HG03175 (cell line): Measurements from ENCODE around the gene AMER3.
"Not testable (repeated sequence)": the region's sequence is repeated elsewhere in the genome, so short reads cannot be mapped to it uniquely, and the experiment has no call there.

Source experiments
- ATAC-seq: cut with Tn5 transposase; IDR thresholded peaks from one replicate; pipeline ENCODE4 v1.9.1; 2021; ENCODE audit warnings: mild to moderate bottlenecking, moderate library complexity; ENCODE audit not compliant: unreplicated experiment

AMER3 gene, protein sequence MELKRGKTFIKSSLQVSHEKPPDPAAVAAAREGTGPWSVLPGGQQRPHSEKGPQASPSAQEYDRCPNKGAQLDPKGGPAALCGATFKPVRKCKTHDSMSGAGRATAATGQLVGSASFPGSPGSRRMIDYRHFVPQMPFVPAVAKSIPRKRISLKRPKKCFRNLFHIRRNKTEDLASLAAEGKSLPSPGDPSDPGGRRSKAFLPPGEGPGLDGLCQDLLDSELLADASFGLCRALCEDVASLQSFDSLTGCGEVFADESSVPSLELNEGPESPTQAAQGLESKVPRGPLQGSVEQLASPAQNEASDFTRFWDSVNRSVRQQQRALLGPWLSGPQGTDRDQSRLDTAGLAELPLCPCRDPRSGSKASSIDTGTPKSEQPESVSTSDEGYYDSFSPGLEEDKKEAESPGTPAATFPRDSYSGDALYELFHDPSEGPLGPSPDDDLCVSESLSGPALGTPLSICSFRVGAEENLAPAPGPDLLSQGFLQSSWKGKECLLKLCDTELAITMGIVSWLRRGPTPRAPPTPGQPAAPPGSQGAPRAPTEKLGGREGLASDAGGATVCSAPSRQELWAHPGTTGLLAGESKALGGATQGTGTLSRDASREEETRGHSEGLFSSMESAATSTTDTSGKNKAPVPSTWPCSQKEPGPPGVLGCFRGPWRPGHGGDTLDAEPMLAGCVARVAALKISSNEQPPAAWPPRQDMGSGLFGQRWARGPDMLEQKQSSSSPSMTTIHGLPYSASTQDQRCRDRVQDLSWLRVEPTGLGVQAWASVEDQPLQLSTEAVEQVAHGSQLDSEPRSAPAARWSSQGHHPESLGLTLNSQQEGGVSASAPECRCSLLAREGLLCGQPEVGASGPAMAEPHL

DNA sequence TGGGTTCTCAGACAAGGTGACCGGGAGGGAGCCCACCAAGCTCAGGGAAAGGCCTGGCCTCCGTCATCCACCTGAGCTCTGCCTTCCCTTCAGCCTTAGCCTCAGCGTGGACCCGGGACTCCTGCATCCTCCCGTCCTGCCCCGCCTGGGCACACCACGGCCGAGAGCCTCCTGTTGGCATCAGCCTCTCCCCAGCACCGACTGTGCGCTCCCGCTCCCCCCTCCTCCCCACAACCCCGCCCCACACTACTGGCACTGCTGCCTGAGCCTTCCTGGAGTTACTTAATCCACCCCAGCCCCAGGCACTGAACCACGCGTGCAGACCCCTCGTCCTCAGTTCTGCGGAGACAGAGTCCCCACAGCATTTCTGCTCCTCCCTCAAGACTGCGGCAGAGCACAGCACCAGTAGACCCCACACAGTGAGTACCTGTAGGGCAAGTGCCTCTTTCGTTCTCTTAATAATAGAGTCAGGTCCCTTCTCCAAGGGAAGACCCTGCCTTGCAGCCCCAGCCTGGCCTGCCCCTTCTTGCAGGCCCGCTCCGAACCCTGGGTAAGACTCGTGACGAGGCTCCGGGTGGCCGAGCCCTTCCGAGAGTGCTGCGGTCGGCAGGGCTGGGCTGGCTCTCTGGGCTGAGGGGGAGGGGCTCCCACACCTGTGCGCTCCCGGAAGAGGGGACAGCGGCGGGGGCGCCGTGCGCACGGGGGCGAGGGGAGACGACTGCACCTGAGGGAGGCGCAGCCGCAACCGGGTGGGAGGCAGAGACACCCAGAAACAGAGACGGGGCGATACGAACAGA is at the start of gene AMER3:
Gene AMER3, plus strand, starts transcription at position 285 of the 797 bp plus-strand sequence. CDS start 6,533 bp downstream, outside the sequence.
- no peak for ATAC-seq

DNA sequence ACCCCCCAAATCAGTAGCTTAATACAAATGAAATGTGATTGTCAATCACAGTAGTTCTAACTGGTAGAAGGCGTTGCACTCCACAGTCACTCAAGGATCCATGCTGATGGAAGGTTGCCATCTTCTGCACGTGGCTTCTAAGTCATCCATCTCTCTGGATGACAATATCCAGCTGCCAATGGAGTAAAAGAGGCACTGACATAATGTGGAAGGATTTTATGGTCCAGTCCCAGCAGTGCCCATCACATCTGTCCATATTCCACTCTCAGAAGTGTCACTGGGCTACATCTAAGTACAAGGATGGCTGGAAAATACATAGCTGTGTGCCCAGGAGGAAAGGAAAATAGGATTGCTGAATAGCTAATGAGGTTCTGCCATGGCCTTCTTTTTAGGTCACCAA is 40.5 kb upstream of the AMER3 start:
- not testable (repeated sequence) for ATAC-seq

DNA sequence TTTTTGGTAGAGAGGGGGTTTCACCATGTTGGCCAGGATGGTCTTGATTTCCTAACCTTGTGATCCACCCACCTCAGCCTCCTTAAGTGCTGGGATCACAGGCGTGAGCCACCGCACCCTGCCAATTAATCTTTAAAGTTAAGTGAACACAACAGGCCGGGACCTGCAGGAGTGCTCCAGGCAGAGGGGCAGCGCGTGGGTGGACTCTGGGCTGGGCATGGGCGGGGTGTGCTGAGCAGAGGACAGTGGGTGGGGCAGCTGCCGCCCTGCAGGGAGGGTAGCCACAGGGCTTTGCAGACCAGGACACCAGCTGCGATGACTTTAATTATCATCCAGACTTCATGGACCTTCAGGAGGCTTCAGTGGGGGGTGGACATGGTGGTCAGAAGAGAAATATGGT is 35.3 kb upstream of the AMER3 start:
- ATAC-seq: no peak

DNA sequence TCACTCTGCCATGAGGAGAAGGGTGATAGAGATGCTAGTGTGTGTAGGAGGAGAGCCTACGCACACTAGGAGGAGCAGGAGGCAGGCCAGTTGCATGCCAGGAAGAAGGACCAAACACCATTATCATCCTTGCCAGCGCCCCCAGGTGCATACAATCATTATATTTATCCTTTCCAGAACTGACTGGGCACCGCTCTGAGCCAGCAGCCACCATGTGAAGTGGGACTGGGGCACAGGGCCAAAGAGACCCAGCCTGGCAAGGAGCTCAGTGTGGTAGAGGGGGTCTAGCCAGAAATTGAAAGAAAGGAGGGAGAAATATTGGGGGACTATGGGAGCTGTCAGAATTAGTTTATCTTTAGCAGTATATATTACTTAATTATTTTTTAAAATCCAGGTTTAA is 34.8 kb upstream of the AMER3 start:
- no peak for ATAC-seq

DNA sequence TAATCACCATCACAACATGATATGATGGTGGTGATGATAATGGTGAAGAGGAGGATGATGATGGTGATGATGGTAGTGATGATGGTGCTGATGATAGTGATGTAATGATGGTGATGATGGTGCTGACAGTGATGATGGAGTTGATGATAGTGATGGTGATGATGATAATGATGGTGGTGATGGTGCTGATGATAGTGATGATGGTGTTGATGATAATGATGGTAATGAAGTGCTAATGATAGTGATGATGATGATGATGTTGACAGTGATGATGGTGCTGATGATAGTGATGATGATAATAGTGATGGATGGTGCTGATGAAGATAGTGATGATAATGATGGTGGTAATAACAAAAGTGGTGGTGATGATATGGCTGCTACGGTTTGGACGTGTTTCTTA is 30.9 kb upstream of the AMER3 start:
- no peak for ATAC-seq

DNA sequence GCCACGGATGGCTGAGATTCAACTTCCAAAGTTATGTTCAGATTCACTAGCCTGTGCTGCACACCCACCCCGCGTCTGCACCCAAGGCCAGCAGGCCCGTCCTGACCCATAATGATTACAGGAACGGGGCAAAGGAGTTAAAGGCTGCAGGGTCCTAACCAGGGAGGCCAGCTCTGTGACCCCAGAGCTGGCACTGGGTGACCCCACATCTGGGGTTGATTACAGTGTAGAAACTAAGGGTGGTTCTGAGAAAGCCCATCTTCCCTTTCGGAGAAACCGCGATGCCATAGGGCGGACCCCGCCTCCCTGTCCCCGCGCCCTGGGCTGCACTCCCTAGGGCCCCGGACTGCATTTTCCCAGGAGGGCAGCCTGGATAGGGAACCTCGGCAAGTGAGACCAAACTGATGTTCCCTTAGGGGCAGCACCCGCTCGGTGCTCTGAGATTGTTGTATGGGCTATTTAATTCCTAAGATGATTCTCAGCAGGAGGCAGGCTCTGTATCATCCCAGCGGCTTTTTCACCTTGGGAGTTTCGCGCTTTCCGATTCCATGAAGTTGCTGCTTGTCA is 28.6 kb upstream of the AMER3 start:
- ATAC-seq: no peak

DNA sequence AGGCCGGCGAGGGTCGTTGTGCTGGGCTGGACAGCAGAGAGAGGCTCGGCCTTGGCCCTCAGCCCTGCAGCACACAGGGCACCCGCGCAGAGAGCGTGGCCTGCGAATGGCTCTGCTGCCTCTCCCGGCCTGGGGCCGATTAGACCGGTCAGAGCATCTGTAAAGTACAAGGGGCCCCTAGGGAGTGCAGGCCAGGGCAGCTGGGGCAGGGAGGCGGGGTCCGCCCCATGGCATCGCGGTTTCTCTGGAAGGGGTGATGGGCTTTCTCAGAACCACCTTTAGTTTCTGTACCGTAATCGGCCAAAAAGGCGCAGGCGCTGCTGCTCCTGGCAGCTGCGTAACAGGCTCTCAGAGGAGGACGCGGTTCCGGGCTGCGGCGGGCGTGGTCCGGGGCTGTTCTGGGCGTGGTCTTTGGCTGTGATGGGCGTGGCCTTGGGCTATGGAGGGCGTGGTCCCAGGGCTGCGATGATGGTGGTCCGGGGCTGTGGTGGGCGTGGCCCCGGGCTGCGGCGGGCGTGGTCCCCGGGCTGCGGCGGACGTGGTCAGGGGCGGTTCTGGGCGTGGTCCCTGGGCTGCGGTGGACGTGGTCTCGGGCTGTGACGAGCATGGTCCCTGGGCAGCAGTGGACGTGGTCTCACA is 27.9 kb upstream of the AMER3 start:
- ATAC-seq: peak; percentile 85

DNA sequence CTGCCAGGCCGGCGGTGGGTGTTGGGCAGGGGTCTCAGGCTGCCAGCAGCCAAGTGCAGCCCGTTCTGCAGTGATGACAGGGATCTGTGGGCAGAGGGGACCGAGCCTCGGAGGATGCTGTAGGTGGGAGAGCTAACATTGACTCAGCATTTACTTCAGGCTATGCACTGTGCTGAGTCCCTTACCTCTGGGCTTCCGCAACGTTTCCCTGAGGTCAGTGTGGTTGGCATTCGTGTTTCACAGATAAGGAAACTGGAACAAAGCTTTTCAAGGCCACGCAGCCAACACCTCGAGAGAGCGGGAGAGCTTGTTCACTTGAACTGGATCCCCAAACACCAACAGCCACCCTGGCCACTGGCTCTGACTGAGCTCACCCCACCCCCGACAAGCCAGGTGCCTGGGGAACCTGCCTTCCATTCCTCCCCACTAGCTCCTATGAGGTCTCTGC is 27.3 kb upstream of the AMER3 start:
- ATAC-seq: peak; percentile 16

DNA sequence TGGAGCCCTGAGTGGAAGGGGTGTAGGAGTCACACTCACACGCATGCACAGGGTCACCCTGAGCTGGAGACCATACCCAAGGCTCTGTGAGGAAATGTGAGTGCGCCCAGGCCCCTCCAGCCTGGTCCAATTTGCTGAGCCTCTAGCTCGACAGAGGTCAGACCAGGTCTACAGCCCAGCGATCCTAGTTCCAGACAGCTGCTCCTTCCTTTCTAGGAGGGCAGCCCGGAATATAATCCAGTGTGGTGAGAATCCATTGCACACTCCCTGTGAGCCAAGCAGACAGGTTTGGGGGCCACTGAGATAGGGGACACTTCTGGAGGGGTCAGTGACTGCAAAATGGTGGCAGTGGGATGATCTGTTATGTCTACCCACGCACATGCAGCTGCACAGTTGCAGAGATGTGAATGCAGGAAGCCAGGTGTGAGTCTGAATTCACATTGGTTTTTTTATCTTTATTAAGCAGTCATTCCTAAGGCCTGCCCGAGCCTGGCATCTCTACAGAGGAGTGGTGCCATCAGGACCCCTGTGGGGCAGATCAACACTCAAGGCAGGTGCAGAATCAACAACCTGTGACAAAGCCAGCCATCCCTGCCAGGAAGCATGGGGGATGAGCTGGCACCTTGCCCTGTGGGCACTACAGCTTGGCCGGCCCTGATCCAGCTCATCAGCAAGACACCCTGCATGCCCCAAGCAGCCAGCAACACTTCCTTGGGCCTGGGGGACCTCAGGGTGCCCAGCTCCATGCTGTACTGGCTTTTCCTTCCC is 26.6 kb upstream of the AMER3 start, which contains the start of gene GPR148:
Gene GPR148, plus strand, starts transcription at position 522 of the 768 bp plus-strand sequence. Its CDS starts 82 bp downstream, at position 604.
- ATAC-seq: no peak

DNA sequence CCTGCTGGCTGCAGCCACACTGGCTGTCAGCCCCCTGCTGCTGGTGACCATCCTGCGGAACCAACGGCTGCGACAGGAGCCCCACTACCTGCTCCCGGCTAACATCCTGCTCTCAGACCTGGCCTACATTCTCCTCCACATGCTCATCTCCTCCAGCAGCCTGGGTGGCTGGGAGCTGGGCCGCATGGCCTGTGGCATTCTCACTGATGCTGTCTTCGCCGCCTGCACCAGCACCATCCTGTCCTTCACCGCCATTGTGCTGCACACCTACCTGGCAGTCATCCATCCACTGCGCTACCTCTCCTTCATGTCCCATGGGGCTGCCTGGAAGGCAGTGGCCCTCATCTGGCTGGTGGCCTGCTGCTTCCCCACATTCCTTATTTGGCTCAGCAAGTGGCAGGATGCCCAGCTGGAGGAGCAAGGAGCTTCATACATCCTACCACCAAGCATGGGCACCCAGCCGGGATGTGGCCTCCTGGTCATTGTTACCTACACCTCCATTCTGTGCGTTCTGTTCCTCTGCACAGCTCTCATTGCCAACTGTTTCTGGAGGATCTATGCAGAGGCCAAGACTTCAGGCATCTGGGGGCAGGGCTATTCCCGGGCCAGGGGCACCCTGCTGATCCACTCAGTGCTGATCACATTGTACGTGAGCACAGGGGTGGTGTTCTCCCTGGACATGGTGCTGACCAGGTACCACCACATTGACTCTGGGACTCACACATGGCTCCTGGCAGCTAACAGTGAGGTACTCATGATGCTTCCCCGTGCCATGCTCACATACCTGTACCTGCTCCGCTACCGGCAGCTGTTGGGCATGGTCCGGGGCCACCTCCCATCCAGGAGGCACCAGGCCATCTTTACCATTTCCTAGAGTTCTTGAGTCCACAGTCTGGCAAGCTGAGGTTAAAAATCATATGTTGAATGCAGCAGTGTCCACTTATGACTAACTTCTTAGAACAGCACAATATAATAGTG is 25.7 kb upstream of the AMER3 start:
- no peak for ATAC-seq

DNA sequence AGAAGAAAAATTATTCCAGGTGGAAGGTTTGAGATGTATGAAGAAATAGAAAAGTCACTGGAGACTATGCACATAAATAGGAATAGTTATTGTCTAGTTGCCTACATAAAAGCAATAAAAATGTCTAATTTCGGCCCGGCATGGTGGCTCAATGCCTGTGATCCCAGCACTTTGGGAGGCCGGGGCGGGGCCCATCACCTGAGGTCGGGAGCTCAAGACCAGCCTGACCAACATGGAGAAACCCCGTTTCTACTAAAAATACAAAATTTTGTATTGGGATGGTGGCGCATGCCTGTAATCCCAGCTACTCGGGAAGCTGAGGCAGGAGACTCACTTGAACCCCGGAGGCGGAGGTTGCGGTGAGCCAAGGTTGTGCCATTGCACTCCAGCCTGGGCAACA is 23.1 kb upstream of the AMER3 start:
- ATAC-seq: not testable (repeated sequence)

DNA sequence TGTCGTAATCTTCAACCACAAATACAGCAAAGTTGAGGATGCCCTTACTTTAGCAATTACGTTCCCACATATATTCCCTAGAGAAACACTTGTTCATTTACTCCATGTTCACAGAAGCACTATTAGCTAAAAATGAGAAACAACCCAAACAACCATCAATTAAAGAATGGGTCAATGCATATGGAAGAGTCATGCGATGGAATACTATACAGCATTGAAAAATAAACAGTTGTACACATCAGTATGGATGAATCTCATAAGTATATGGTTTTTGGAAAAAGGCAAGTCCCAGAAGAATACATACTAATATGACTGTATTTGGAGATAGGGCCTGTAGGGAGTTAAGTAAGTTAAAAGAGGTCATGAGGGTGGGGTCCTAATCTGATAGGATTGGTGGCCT is 20.1 kb upstream of the AMER3 start:
- ATAC-seq: no peak

DNA sequence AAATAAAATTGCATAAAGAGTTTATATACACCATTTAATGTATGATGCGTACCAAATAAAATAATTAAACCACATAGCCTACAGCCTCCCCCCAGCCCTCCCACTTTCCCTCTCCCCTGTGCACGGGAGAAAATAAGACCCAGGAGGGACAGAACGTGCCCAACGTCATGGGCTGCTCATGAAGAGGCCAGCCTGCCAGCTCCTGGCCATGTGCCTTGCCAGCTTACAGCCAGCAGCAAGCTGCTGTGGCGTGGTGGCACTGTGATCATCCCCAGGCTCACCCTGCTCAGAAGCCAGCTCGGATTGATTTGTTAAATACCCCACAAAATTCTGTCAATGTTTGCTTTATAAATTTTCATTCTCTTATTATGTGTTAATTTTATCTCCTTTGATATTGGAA is 18.9 kb upstream of the AMER3 start:
- ATAC-seq: no peak

DNA sequence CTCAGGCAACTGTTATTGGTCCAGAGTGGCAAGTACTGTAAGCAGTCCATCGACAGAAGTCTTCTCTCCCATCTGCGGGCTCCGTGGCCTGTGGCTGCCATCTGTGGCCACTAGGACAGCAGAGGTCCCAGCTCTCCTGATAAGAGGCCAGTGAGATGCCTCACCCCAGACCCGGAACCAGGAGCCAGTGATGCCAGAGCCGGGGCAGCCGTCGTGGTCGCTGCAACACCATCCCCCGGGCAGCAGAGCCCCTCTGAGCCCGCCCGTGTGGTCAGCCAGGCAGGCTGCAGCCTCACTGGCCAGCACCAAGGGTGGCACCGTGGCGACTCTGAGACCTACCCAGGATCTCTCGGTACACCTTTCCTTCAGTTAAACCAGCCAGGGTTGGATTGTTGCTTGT is 17.7 kb upstream of the AMER3 start:
- no peak for ATAC-seq

DNA sequence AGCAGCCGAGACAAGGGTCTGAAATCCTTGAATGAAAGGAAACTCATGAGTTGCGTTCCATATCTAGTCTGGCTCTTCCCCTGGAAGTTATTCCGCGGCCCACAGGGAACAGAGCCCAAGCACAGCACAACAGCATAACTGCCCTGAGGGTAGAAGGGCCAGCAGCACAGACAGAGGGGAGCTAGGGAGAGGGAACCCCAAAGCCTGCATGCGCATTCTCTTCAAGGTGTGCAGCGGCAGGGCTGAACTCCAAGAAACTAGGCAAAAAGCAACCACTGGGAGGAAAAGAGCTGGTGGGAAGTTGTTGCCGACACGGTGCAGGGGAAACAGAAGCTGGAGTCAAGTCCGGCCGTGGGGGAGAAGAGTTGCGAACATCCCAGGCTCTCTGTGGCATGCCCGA is 14.7 kb upstream of the AMER3 start:
- no peak for ATAC-seq

DNA sequence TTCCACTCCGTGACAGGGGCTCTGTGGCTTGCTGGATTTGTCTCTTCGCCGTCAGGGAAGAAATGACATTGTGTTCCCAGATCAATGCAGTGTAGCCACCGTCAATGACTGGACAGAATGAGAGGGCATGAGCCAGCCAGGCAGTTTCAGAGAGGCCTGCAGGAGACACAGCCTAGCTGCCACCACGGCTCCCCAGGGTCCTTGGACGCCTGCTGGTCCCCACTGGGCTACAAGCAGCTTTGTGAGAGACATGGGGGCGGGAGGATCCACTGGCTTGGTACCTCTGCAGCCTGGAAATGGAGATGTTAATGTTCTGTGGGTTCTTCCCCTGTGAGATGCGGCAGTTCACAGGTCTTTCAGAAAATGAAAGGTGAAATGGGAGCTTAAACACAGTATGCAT is 12.1 kb upstream of the AMER3 start:
- no peak for ATAC-seq

DNA sequence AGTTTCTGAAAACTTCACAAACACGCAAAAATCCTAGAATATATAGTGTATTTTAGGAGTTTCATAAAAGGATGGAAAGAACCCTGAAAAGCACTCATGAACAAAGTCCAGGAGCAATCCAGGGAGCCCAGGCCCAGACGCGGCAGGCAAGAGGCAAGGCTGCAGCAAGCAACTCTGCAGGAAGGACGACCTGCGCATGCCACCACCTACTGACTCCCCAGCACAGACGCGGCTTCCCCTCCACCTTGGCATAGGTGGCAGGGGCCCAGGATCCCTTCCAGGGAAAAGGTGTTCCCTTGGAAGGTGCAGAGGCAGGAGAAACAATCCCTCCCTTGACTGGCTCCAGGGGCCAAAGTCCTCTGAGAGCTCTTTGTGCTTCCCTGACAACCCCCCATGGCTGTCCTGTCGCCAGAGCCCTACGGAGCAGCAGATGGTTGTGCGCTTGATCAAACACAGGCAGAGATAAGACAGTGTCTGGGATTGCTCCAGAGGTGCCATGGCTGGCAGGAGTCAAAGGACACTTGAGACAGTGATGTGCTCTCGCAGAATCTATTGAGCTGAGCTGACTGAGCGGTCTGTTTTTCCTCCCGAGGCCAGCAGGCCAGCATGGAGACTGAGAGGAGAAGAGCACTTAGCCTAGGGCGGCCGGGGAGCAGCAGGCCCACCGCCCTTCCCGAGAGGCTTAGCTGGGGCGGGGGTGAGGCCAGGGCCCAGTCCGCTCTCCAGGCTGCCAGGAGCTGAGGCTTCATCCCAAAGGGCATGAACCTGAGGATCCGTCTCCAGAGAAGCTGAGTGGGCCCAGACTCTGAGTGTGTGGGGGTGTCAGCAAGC is 10.8 kb upstream of the AMER3 start:
- ATAC-seq: no peak
